K562 (cell line): Measurements from ENCODE around the gene AP1G2. TPM values are rescaled to one million over a fixed set of nuclear protein-coding genes. Genes with fewer than 3 reads are reported as not detected.

Experiments
- ATAC-seq: fragments of 200-7000 bp; cut with Tn5 transposase; 3 replicates; pipeline ENCODE4 v1.9.1; 2020; ENCODE audit warnings: moderate library complexity
- BruUV-seq: library from RNA; stranded (reverse); fragments of 400-500 nt; replicated peaks from 2 replicates; lab custom pipeline; 2021; lab: Mats Ljungman, UMichigan
- CTCF ChIA-PET: fragments of 300-600 bp; formaldehyde crosslinking; extraction: SDS; loops from one replicate; lab custom pipeline; 2021; ENCODE audit warnings: low intra/inter-chr PET ratio; lab: Yijun Ruan, JAX
- POLR2A ChIA-PET: fragments of 300-600, 350-650 bp; sonication (Branson Sonifier 250); formaldehyde crosslinking; extraction: SDS; loops from one replicate; lab custom pipeline; 2021; ENCODE audit warnings: antibody characterized with exemption, inconsistent platforms; lab: Yijun Ruan, JAX
- DNase-seq, 4 experiments: peaks; one replicate each; pipeline versions ENCODE4 v3.0.0 to v3.0.0-alpha.2; 2011 to 2018; ENCODE audit warnings: low spot score in 3 of 4, mixed read lengths in 3 of 4; ENCODE audit errors: extremely low read depth in 1 of 4
- FAIRE-seq: peaks from 2 replicates; lab custom pipeline; 2011; peaks lifted over from hg19 to GRCh38; lab: Jason Lieb, UNC
- H2AFZ ChIP-seq: 2 replicates; pipeline ENCODE4 v1.6.0; 2011; ENCODE audit warnings: low read depth, low read length, control low read depth, inconsistent platforms
- H3K27ac ChIP-seq: fragments of 200-600 bp; 3 replicates; pipeline ENCODE4 v1.8.0; 2011; ENCODE audit warnings: low read depth, mild to moderate bottlenecking, control low read depth, inconsistent platforms, low read length, moderate library complexity, mixed read lengths; ENCODE audit errors: extremely low read depth
- H3K27me3 ChIP-seq, 2 experiments: fragments of 300-600 bp in 1 of 2; 2 replicates in 1 of 2; 3 replicates in 1 of 2; pipeline versions ENCODE4 v1.6.0 to v1.8.0; 2011; ENCODE audit warnings: inconsistent platforms in 2 of 2, low read length in 2 of 2, mild to moderate bottlenecking in 1 of 2, mixed read lengths in 1 of 2, moderate library complexity in 1 of 2; ENCODE audit not compliant: control insufficient read depth in 2 of 2, insufficient read depth in 2 of 2
- H3K36me3 ChIP-seq: fragments of 300-600 bp; 3 replicates; pipeline ENCODE4 v1.8.0; 2011; ENCODE audit warnings: mild to moderate bottlenecking, low read length, inconsistent platforms; ENCODE audit not compliant: control insufficient read depth, insufficient read depth
- H3K4me1 ChIP-seq, 2 experiments: fragments of 200-600 bp in 1 of 2; replicated peaks in 1 of 2; 2 replicates in 1 of 2; 3 replicates in 1 of 2; pipeline versions ENCODE4 v1.5.1 to v1.8.0; 2011; ENCODE audit warnings: inconsistent platforms in 2 of 2, low read length in 2 of 2, mild to moderate bottlenecking in 1 of 2, mixed read lengths in 1 of 2, moderate library complexity in 1 of 2; ENCODE audit not compliant: control insufficient read depth in 2 of 2, insufficient read depth in 2 of 2
- H3K4me2 ChIP-seq: 2 replicates; pipeline ENCODE4 v1.6.1; 2011; ENCODE audit warnings: low read length, control low read depth, inconsistent platforms, mixed read lengths; ENCODE audit not compliant: insufficient read depth
- H3K4me3 ChIP-seq: fragments of 200-600 bp; sonication (generic), shearing (Covaris generic); 2 replicates; pipeline ENCODE4 v1.5.1; 2016; ENCODE audit warnings: control low read depth, inconsistent platforms
- H3K79me2 ChIP-seq: fragments of 200-600 bp; 3 replicates; pipeline ENCODE4 v1.8.0; 2011; ENCODE audit warnings: low read length, inconsistent platforms; ENCODE audit not compliant: control insufficient read depth, insufficient read depth
- H3K9ac ChIP-seq, 2 experiments: 2 replicates each; pipeline versions ENCODE4 v1.6.0 to v1.6.1; 2011; ENCODE audit warnings: low read depth in 2 of 2, low read length in 2 of 2, control low read depth in 1 of 2, inconsistent platforms in 1 of 2, mild to moderate bottlenecking in 1 of 2, mixed read lengths in 1 of 2; ENCODE audit not compliant: insufficient read depth in 1 of 2
- H3K9me1 ChIP-seq: one replicate; pipeline ENCODE4 v1.6.0; 2011; ENCODE audit warnings: inconsistent platforms, mild to moderate bottlenecking, low read length, moderate library complexity; ENCODE audit not compliant: control insufficient read depth, insufficient read depth
- H3K9me3 ChIP-seq: replicated peaks from 2 replicates; pipeline ENCODE4 v1.5.1; 2011; ENCODE audit warnings: low read depth, low read length, inconsistent platforms; ENCODE audit not compliant: control insufficient read depth, insufficient read depth
- H4K20me1 ChIP-seq: replicated peaks from 2 replicates; pipeline ENCODE4 v1.6.1; 2011; ENCODE audit warnings: low read length, inconsistent platforms, mixed read lengths; ENCODE audit not compliant: control insufficient read depth, insufficient read depth
- C11orf30 ChIP-seq: fragments of 450-650 bp; IDR thresholded peaks from 2 replicates; pipeline ENCODE4 v1.6.1; 2016; ENCODE audit warnings: low read depth, mild to moderate bottlenecking
- ZBTB12 ChIP-seq: fragments of 250-450 bp; sonication (Bioruptor Pico); IDR thresholded peaks from 2 replicates; pipeline ENCODE4 v1.4.0; 2020
- ZNF140 ChIP-seq: fragments of 250-450 bp; sonication (Bioruptor Pico); IDR thresholded peaks from 2 replicates; pipeline ENCODE4 v1.8.0; 2021; ENCODE audit warnings: moderate library complexity, mild to moderate bottlenecking, inconsistent platforms
- WGBS: fragments of 100-300 bp; shearing (Covaris generic); methylation state at CpG from one replicate; pipeline ENCODE4 v1.1.6; 2016; ENCODE audit warnings: low coverage, mixed read lengths; ENCODE audit not compliant: insufficient coverage; ENCODE audit errors: missing lambda C conversion rate; 5-methylcytosine and 5-hydroxymethylcytosine counted together
- in situ Hi-C: fragments of 300-500 bp; cut with MboI; formaldehyde crosslinking; loops from 4 replicates; pipeline ENCODE4 v1.15.0; 2018; ENCODE audit warnings: inconsistent platforms, mixed read lengths
- intact Hi-C: fragments of 100-400 bp; cut with micrococcal nuclease; formaldehyde crosslinking; loops from 2 replicates; pipeline ENCODE4 v1.14.2; 2022
- polyA plus RNA-seq, 8 experiments: library from polyadenylated mRNA; depleted of rRNA in 4 of 8; stranded (reverse) in 5 of 8; unstranded in 3 of 8; fragments of >200 nt; fragmentation: Nextera tagmentation in 2 of 8; fragmentation: Illumina TruSeq in 1 of 8; extraction: Ambion mirVana in 2 of 8; extraction: Trizol in 1 of 8; gene quantifications; 2 replicates each; pipeline versions ENCODE4 v1.2.1 to v1.2.3, GENCODE V29; 2011 to 2014; ENCODE audit warnings: inconsistent platforms in 1 of 8, missing spikeins in 1 of 8
- total RNA-seq, 7 experiments: library from RNA; depleted of rRNA in 6 of 7; stranded (reverse); fragments of >200 nt in 6 of 7; fragmentation: Illumina TruSeq in 2 of 7; extraction: Trizol in 2 of 7; gene quantifications; 2 replicates each; pipeline versions ENCODE4 v1.2.1 to v1.2.3, GENCODE V29; 2011 to 2021; ENCODE audit warnings: low replicate concordance in 1 of 7

AP1G2 gene
- total and polyA plus RNA-seq, 9 of the 15 experiments (the other 6 are each of a cell fraction or from before 2014, with no cell fraction given), result 19.1 to 83.5 (median 33.3) TPM

GRCh38 chr14:23523229-23524016 lies 44.2 kb downstream of the AP1G2 start:
- POLR2A ChIA-PET, result interaction anchor here (0.6 kb wide), 1 partner anchor 31 kb away, joined by 4 read pairs; no protein-coding TSS in a partner anchor
- TF ChIP-seq C11orf30, result no peak
- no peak for TF ChIP-seq ZNF140 (CRISPR knock-in tag)
- TF ChIP-seq ZBTB12, result no peak

More at GRCh38 chr14:23523229-23524016, 44.2 kb downstream of the AP1G2 start:
- Histone ChIP-seq H3K4me1 (peaks cover 0 to 6% of the 10 kb centered on the region in 2 experiments; a peak in 2 of 5 replicates), H3K4me2 (no peak overlapping the region), H2AFZ (no peak overlapping the region), H3K4me3 (no peak overlapping the region), H3K27ac (no peak overlapping the region), H3K9me1 (no peaks in the 10 kb centered on the region), H3K9me3 (no peaks in the 10 kb centered on the region), H4K20me1 (no peaks in the 10 kb centered on the region; the same call in 1 of the 2 replicates), H3K36me3 (no peaks in the 10 kb centered on the region), H3K9ac (no peak overlapping the region), H3K79me2 (no peaks in the 10 kb centered on the region), H3K27me3 (peaks cover 2 to 54% of the 10 kb centered on the region in 2 experiments; a peak in 3 of 5 replicates)
- ATAC-seq, result no peak
- no TSS peak for BruUV-seq
- in situ Hi-C loops (no loop called here), intact Hi-C loops (no loop called here)
- 8% methylated on average over 14 of the region's 16 CpGs for WGBS
- DNase-seq, result no peak
- no peak for FAIRE-seq
- CTCF ChIA-PET, result no interaction called here
